ENCODE data around the gene FOXE3.

FOXE3 gene

GRCh38 chr1:47395433-47395832 lies 20.7 kb upstream of the FOXE3 start:
- Histone ChIP-seq H3K27me3 (ENCODE audit: control insufficient read depth, low read length) (no peaks in the 10 kb centered on the region), H3F3A (ENCODE audit: control insufficient read depth, insufficient read depth) (no peaks in the 10 kb centered on the region), H3K4me2 (ENCODE audit: low read length) (no peak overlapping the region), H3K9me2 (replicated peaks; ENCODE audit: control insufficient read depth, low read length) (no peaks in the 10 kb centered on the region), H4K20me1 (ENCODE audit: control insufficient read depth, insufficient read depth, low read depth, low read length) (no peaks in the 10 kb centered on the region), H3K27ac (ENCODE audit: low read depth, low read length) (no peak overlapping the region), H3K4me3 (ENCODE audit: low read length) (no peak overlapping the region), H3K79me2 (ENCODE audit: control insufficient read depth, low read length) (no peaks in the 10 kb centered on the region), H3K4me1 (ENCODE audit: control insufficient read depth, low read length) (peaks cover 10% of the 10 kb centered on the region), H3K9me3 (ENCODE audit: control insufficient read depth, insufficient read depth, low read length) (no peaks in the 10 kb centered on the region), H3K36me3 (ENCODE audit: control insufficient read depth, low read length) (no peaks in the 10 kb centered on the region)
- no peak for TF ChIP-seq EZH2phosphoT487 (IDR thresholded peaks at IDR 0.05; ENCODE audit: borderline replicate concordance, low read length)
- TF ChIP-seq, protein P1, sequence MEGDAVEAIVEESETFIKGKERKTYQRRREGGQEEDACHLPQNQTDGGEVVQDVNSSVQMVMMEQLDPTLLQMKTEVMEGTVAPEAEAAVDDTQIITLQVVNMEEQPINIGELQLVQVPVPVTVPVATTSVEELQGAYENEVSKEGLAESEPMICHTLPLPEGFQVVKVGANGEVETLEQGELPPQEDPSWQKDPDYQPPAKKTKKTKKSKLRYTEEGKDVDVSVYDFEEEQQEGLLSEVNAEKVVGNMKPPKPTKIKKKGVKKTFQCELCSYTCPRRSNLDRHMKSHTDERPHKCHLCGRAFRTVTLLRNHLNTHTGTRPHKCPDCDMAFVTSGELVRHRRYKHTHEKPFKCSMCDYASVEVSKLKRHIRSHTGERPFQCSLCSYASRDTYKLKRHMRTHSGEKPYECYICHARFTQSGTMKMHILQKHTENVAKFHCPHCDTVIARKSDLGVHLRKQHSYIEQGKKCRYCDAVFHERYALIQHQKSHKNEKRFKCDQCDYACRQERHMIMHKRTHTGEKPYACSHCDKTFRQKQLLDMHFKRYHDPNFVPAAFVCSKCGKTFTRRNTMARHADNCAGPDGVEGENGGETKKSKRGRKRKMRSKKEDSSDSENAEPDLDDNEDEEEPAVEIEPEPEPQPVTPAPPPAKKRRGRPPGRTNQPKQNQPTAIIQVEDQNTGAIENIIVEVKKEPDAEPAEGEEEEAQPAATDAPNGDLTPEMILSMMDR (IDR thresholded peaks at IDR 0.05; ENCODE audit: low read depth, low read length, poor library complexity, severe bottlenecking), result no peak

DNA sequence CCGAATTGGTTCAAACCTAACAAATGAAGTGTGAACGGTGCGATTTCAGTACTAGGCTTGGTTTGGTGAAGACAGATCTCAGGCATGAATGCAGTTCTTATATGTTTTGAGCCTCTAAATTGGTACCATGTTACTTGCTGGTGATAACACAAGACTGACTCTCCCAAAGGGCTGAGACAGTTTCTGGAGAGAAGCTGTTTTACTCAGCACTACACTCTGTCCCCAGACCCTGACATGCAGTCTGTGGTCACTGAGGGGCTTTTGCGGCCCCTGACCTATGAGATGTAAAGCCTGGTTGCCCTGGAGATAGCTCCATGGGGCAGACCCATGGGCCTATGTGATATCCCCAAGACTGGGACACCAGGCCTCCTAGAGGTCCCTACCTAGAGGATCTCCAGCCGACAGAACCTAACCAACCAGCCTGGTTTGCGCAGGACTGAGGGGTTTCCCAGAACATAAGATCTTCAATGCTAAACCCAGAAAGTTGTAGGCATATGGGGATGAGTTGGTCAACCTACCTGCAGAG lies 19.4 kb upstream of the FOXE3 start:
- no peaks in the 10 kb centered on the region for H3K36me3 ChIP-seq (ENCODE audit: control insufficient read depth, low read length)
- peaks cover 10% of the 10 kb centered on the region for H3K4me1 ChIP-seq (ENCODE audit: control insufficient read depth, low read length)
- H3K27ac ChIP-seq (ENCODE audit: low read depth, low read length), result no peak overlapping the region
- H3K27me3 ChIP-seq (ENCODE audit: control insufficient read depth, low read length), result no peaks in the 10 kb centered on the region
- no peaks in the 10 kb centered on the region for H3F3A ChIP-seq (ENCODE audit: control insufficient read depth, insufficient read depth)
- no peaks in the 10 kb centered on the region for H3K9me3 ChIP-seq (ENCODE audit: control insufficient read depth, insufficient read depth, low read length)
- H3K4me2 ChIP-seq (ENCODE audit: low read length), result no peak overlapping the region
- no peak for TF ChIP-seq EZH2phosphoT487 (IDR thresholded peaks at IDR 0.05; ENCODE audit: borderline replicate concordance, low read length)
- TF ChIP-seq, protein P1 (IDR thresholded peaks at IDR 0.05; ENCODE audit: low read depth, low read length, poor library complexity, severe bottlenecking), result no peak
- H3K79me2 ChIP-seq (ENCODE audit: control insufficient read depth, low read length), result no peaks in the 10 kb centered on the region
- H4K20me1 ChIP-seq (ENCODE audit: control insufficient read depth, insufficient read depth, low read depth, low read length), result no peaks in the 10 kb centered on the region
- no peak overlapping the region for H3K4me3 ChIP-seq (ENCODE audit: low read length)
- H3K9me2 ChIP-seq (replicated peaks; ENCODE audit: control insufficient read depth, low read length), result no peaks in the 10 kb centered on the region

DNA sequence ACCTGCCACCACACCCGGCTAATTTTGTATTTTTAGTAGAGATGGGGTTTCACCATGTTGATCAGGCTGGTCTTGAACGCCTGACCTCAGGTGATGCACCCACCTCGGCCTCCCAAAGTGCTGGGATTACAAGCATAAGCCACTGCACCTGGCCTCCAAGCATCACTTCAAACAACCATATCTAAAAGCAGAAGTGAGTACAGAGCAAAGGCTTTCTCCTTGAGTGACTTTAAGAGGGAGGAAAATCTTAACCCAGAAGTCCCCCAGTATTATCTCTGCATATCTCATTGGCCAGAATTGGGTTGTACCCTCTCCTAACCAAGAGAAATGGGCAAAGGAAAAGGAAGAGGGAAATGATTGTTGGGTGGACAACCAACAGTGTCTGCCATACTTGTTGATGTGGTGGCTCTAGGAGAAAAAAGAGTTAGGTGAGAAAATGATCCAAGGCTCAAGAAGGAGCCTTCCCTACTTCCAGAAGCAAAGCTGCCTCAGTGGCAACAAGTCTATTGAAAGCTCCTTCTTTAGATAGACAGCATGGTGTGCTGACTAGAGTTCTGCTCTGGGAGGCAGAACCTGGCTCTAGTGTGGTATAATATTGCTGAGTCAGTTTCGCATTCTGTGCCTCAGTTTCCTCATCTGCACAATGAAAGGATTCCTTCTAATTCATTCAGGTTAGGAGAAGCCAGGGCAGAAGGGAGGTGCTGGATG lies 16.8 kb upstream of the FOXE3 start:
- peaks cover 3% of the 10 kb centered on the region; the same call in 1 of the 2 replicates for H3K27me3 ChIP-seq (ENCODE audit: control insufficient read depth, low read length)
- H3K4me2 ChIP-seq (ENCODE audit: low read length), result no peak overlapping the region
- H3K9me2 ChIP-seq (replicated peaks; ENCODE audit: control insufficient read depth, low read length), result no peaks in the 10 kb centered on the region
- no peak for TF ChIP-seq EZH2phosphoT487 (IDR thresholded peaks at IDR 0.05; ENCODE audit: borderline replicate concordance, low read length)
- TF ChIP-seq, protein P1 (IDR thresholded peaks at IDR 0.05; ENCODE audit: low read depth, low read length, poor library complexity, severe bottlenecking), result no peak
- no peaks in the 10 kb centered on the region for H3F3A ChIP-seq (ENCODE audit: control insufficient read depth, insufficient read depth)
- no peak overlapping the region for H3K4me3 ChIP-seq (ENCODE audit: low read length)
- H3K27ac ChIP-seq (ENCODE audit: low read depth, low read length), result no peak overlapping the region
- H3K79me2 ChIP-seq (ENCODE audit: control insufficient read depth, low read length), result no peaks in the 10 kb centered on the region
- no peaks in the 10 kb centered on the region for H3K36me3 ChIP-seq (ENCODE audit: control insufficient read depth, low read length)
- no peaks in the 10 kb centered on the region for H3K9me3 ChIP-seq (ENCODE audit: control insufficient read depth, insufficient read depth, low read length)
- H4K20me1 ChIP-seq (ENCODE audit: control insufficient read depth, insufficient read depth, low read depth, low read length), result no peaks in the 10 kb centered on the region
- H3K4me1 ChIP-seq (ENCODE audit: control insufficient read depth, low read length), result peaks cover 10% of the 10 kb centered on the region
